Measurements from ENCODE around the gene TCHP. TPM values are rescaled to one million over a fixed set of nuclear protein-coding genes. Genes with fewer than 3 reads are reported as not detected.

The TCHP gene
- polyA plus RNA-seq, 1 donor from 2014 or later, result 12.8 TPM

GRCh38 chr12:109875572-109876131, 24.4 kb upstream of the TCHP start:
- H3K9me3 ChIP-seq (ENCODE audit: low read length), result no peaks in the 10 kb centered on the region
- no peak overlapping the region for H3K27ac ChIP-seq (ENCODE audit: low read length)
- TF ChIP-seq REST (IDR thresholded peaks at IDR 0.05; ENCODE audit: borderline replicate concordance) (no peak), MXI1 (conservative IDR thresholded peaks at IDR 0.05; ENCODE audit: poor library complexity, severe bottlenecking) (no peak), EZH2 (IDR thresholded peaks at IDR 0.05; ENCODE audit: borderline replicate concordance, insufficient read depth, low read length, poor library complexity, severe bottlenecking) (no peak), SMC3 (conservative IDR thresholded peaks at IDR 0.05; ENCODE audit: poor library complexity) (no peak), POLR2AphosphoS5 (IDR thresholded peaks at IDR 0.05) (no peak), TAF1 (IDR thresholded peaks at IDR 0.05; ENCODE audit: low read depth) (no peak), RAD21 (conservative IDR thresholded peaks at IDR 0.05) (no peak), EP300 (conservative IDR thresholded peaks at IDR 0.05; ENCODE audit: poor library complexity, severe bottlenecking) (no peak), CTCF (IDR thresholded peaks at IDR 0.05; ENCODE audit: poor library complexity, severe bottlenecking) (no peak)
- no peaks in the 10 kb centered on the region for H3K36me3 ChIP-seq (ENCODE audit: insufficient read depth, low read length)
- no peak overlapping the region for H2AFZ ChIP-seq (ENCODE audit: low read depth, low read length)
- H3K4me3 ChIP-seq (ENCODE audit: low read length), result no peak overlapping the region
- no peaks in the 10 kb centered on the region for H4K20me1 ChIP-seq (ENCODE audit: insufficient read depth)
- H3K79me2 ChIP-seq (replicated peaks; ENCODE audit: insufficient read depth, low read length), result peaks cover 26% of the 10 kb centered on the region
- H3K9ac ChIP-seq (ENCODE audit: low read length), result no peak overlapping the region
- no peaks in the 10 kb centered on the region for H3F3A ChIP-seq (ENCODE audit: insufficient read depth, low read length, poor library complexity, severe bottlenecking)
- no peaks in the 10 kb centered on the region for H3K27me3 ChIP-seq (ENCODE audit: insufficient read depth, low read depth, low read length)
- no peaks in the 10 kb centered on the region for H3K9me2 ChIP-seq (ENCODE audit: insufficient read depth, low read length)
- no peak overlapping the region for H3K4me2 ChIP-seq (ENCODE audit: low read length)

GRCh38 chr12:109876406-109876805, 23.7 kb upstream of the TCHP start:
- TF ChIP-seq EZH2 (IDR thresholded peaks at IDR 0.05; ENCODE audit: borderline replicate concordance, insufficient read depth, low read length, poor library complexity, severe bottlenecking), result no peak
- TF ChIP-seq RAD21 (conservative IDR thresholded peaks at IDR 0.05), result no peak
- no peak for TF ChIP-seq MXI1 (conservative IDR thresholded peaks at IDR 0.05; ENCODE audit: poor library complexity, severe bottlenecking)
- TF ChIP-seq EP300 (conservative IDR thresholded peaks at IDR 0.05; ENCODE audit: poor library complexity, severe bottlenecking), result no peak
- TF ChIP-seq POLR2AphosphoS5 (IDR thresholded peaks at IDR 0.05), result no peak
- TF ChIP-seq TAF1 (IDR thresholded peaks at IDR 0.05; ENCODE audit: low read depth), result no peak
- TF ChIP-seq SMC3 (conservative IDR thresholded peaks at IDR 0.05; ENCODE audit: poor library complexity), result no peak
- TF ChIP-seq CTCF (IDR thresholded peaks at IDR 0.05; ENCODE audit: poor library complexity, severe bottlenecking), result no peak
- no peak for TF ChIP-seq REST (IDR thresholded peaks at IDR 0.05; ENCODE audit: borderline replicate concordance)
- Histone ChIP-seq H3K9me2 (ENCODE audit: insufficient read depth, low read length) (no peaks in the 10 kb centered on the region), H4K20me1 (ENCODE audit: insufficient read depth) (no peaks in the 10 kb centered on the region), H3K27me3 (ENCODE audit: insufficient read depth, low read depth, low read length) (no peaks in the 10 kb centered on the region), H3F3A (ENCODE audit: insufficient read depth, low read length, poor library complexity, severe bottlenecking) (no peaks in the 10 kb centered on the region), H3K9me3 (ENCODE audit: low read length) (no peaks in the 10 kb centered on the region), H3K27ac (ENCODE audit: low read length) (no peak overlapping the region), H3K79me2 (replicated peaks; ENCODE audit: insufficient read depth, low read length) (peaks cover 26% of the 10 kb centered on the region), H3K4me3 (ENCODE audit: low read length) (no peak overlapping the region), H3K9ac (ENCODE audit: low read length) (no peak overlapping the region), H3K36me3 (ENCODE audit: insufficient read depth, low read length) (no peaks in the 10 kb centered on the region), H2AFZ (ENCODE audit: low read depth, low read length) (no peak overlapping the region), H3K4me2 (ENCODE audit: low read length) (no peak overlapping the region)
